Neutrophil (primary cell): Measurements from ENCODE around the gene FAM153A.
"Not testable (repeated sequence)": the region's sequence is repeated elsewhere in the genome, so short reads cannot be mapped to it uniquely, and the experiment has no call there.

Experiments
- H3K27ac ChIP-seq: fragments of 200-600 bp; sonication (generic); 2 replicates; pipeline ENCODE4 v1.5.1; 2016; ENCODE audit warnings: mild to moderate bottlenecking, moderate library complexity
- H3K27me3 ChIP-seq: fragments of 200-600 bp; sonication (generic); 2 replicates; pipeline ENCODE4 v1.6.0; 2016; ENCODE audit warnings: mild to moderate bottlenecking
- H3K36me3 ChIP-seq: fragments of 200-600 bp; sonication (generic); 2 replicates; pipeline ENCODE4 v1.5.1; 2017
- H3K4me1 ChIP-seq, 2 experiments: fragments of 200-600 bp in 1 of 2; sonication (generic) in 1 of 2; 1 replicate in 1 of 2; 2 replicates in 1 of 2; pipeline versions ENCODE4 v1.5.1 to v1.6.1; 2013 to 2016; ENCODE audit warnings: low read depth in 1 of 2, low read length in 1 of 2, mild to moderate bottlenecking in 1 of 2, moderate library complexity in 1 of 2; ENCODE audit not compliant: control insufficient read depth in 1 of 2, insufficient read depth in 1 of 2
- H3K4me3 ChIP-seq, 2 experiments: fragments of 200-600 bp in 1 of 2; sonication (generic) in 1 of 2; 1 replicate in 1 of 2; 2 replicates in 1 of 2; pipeline ENCODE4 v1.5.1; 2013 to 2016; ENCODE audit warnings: low read depth in 1 of 2, low read length in 1 of 2, mild to moderate bottlenecking in 1 of 2, moderate library complexity in 1 of 2
- H3K9me3 ChIP-seq: fragments of 200-600 bp; sonication (generic); 2 replicates; pipeline ENCODE4 v1.5.1; 2016

The FAM153A gene

DNA sequence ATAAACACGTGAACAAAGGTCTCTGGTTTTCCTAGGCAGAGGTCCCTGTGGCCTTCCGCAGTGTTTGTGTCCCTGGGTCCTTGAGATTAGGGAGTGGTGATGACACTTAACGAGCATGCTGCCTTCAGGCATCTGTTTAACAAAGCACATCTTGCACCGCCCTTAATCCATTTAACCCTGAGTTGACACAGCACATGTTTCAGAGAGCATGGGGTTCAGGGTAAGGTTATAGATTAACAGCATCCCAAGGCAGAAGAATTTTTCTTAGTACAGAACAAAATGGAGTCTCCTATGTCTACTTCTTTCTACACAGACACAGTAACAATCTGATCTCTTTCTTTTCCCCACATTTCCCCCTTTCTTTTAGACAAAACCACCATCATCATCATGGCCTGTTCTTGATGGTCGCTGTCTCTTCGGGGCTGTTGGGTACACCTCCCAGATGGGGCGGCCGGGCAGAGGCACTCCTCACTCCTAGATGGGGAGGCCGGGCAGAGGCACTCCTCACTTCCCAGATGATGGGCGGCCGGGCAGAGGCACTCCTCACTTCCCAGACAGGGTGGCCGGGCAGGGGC, 87.3 kb downstream of the FAM153A start:
- not testable (repeated sequence) for H3K4me1 ChIP-seq, H3K36me3 ChIP-seq, H3K4me3 ChIP-seq

DNA sequence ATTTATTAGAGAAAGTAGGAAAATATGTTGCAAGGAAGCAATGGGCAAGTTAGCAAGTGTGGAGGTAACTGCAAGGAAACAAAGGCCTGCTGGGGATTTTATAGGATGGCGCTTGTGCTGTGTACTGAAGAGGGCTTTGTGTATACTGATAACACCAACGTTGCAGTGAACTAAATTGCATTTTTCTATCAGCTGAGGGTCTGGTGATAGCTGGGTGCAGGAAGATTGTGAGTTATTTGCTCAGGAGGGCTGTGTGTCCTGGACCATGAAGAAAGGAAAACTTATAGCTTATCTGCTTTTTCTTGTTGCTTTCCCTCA, 88.2 kb downstream of the FAM153A start:
- not testable (repeated sequence) for H3K27ac ChIP-seq, H3K9me3 ChIP-seq, H3K4me1 ChIP-seq, H3K36me3 ChIP-seq, H3K4me3 ChIP-seq
- peaks cover 13% of the 10 kb centered on the region for H3K27me3 ChIP-seq

More for the DNA sequence above, 87.3 kb downstream of the FAM153A start:
- H3K27ac ChIP-seq, H3K9me3 ChIP-seq: not testable (repeated sequence)
- peaks cover 13% of the 10 kb centered on the region for H3K27me3 ChIP-seq

DNA sequence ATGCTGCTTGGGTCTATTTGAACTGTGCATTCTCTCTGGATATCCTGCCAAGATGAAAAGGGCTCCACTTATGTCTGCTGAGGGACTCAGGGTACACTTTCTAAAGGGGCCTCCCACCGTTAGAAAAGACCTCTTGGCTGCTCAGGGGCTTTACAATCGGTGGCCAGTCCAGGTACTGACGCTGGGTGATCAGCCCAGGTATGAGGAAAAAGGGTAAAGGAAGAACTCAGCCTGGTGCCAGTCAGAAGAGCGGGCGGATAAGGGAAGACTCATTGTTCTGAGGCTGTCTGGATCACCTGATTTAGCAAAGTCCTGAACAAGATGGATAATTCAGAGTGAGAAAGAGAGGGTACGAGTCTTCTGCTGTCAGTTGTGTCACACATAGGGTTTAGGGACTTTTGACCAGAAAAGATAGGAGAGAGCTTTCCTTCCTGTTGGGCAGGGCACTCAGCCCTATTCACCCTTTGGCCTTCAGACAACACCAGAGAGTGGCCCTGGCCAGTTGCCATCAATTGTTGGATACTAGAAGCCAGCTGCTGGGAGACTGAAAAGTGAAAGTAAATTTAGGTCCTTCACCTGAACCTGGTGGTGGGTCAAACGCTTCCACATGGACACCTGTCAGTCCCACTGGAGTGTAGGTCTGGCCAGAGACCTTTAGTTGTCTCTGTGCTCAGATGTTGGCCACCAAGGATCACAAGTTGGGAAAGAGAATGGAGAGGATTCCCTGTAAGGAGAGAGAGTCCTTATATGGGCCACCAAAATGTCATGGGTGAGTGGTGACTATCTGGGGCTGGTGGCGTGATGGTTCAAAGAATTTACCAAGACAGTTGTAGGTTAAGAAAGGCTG, 88.8 kb downstream of the FAM153A start:
- not testable (repeated sequence) for H3K36me3 ChIP-seq, H3K4me1 ChIP-seq, H3K27ac ChIP-seq, H3K4me3 ChIP-seq, H3K9me3 ChIP-seq
- H3K27me3 ChIP-seq, result peaks cover 13% of the 10 kb centered on the region

DNA sequence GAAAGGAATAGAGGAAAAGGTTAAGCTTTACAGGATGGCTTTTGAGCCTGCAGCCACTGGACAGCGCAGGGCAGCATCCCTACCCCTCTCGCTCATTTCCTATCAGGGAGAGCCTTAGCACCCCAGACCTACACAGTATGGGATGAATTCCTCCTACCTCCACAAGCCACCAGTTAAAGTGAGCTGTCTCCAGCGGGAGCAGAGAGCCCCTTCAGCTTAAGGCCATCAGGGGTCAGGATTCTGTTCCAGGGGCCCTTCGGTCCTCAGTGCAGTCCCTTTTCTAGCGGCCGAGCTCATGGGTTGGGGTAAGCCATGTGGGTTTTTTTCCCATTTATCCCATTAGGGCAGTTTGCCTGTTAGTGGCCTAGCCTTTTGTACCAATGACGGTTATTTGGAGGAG, 89.7 kb downstream of the FAM153A start:
- H3K27me3 ChIP-seq, H3K27ac ChIP-seq, H3K4me3 ChIP-seq, H3K36me3 ChIP-seq, H3K9me3 ChIP-seq, H3K4me1 ChIP-seq: not testable (repeated sequence)

DNA sequence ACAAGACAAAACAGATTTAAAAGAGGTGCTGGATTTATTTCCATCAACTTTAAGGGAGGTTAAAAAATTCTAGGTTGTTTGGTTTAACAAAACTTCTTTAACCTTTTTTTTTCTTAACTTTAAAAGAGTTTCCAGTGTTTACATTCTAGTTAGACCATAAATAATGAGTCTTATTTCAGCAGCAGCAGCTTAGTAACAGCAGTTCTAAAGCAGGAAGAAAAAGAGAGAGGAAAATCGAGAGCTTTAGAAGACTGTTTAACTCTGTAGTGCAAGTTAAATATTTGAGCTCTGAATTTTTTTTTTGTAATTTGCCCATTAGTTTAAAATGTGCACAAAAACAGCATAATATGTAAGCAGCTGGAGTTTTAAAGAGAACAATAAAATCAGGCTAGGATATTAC, 90.2 kb downstream of the FAM153A start:
- not testable (repeated sequence) for H3K4me3 ChIP-seq, H3K36me3 ChIP-seq, H3K4me1 ChIP-seq, H3K27ac ChIP-seq, H3K27me3 ChIP-seq, H3K9me3 ChIP-seq

DNA sequence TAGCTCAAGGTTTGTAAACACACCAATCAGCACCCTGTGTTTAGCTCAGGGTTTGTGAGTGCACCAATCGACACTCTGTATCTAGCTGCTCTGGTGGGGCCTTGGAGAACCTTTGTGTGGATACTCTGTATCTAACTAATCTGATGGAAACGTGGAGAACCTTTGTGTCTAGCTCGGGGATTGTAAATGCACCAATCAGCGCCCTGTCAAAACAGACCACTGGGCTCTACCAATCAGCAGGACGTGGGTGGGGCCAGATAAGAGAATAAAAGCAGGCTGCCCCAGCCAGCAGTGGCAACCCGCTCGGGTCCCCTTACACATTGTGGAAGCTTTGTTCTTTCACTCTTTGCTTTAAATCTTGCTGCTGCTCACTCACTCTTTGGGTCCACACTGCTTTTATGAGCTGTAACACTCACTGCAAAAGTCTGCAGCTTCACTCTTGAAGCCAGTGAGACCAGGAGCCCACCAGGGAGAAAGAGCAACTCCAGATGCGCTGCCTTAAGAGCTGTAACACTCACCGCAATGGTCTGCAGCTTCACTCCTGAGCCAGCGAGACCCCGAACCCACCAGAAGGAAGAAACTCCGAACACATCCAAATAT, 93.6 kb downstream of the FAM153A start:
- not testable (repeated sequence) for H3K36me3 ChIP-seq, H3K27me3 ChIP-seq, H3K4me3 ChIP-seq, H3K4me1 ChIP-seq, H3K9me3 ChIP-seq, H3K27ac ChIP-seq

DNA sequence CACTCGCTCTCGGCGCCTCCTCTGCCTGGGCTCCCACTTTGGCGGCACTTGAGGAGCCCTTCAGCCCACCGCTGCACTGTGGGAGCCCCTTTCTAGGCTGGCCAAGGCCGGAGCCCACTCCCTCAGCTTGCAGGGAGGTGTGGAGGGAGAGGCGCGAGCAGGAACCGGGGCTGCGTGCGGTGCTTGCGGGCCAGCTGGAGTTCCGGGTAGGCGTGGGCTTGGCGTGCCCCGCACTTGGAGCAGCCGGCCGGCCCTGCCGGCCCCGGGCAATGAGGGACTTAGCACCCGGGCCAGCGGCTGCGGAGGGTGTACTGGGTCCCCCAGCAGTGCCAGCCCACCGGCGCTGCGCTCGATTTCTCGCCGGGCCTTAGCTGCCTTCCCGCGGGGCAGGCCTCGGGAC, 94.6 kb downstream of the FAM153A start:
- H3K27ac ChIP-seq, H3K36me3 ChIP-seq, H3K27me3 ChIP-seq, H3K4me1 ChIP-seq, H3K9me3 ChIP-seq, H3K4me3 ChIP-seq: not testable (repeated sequence)

DNA sequence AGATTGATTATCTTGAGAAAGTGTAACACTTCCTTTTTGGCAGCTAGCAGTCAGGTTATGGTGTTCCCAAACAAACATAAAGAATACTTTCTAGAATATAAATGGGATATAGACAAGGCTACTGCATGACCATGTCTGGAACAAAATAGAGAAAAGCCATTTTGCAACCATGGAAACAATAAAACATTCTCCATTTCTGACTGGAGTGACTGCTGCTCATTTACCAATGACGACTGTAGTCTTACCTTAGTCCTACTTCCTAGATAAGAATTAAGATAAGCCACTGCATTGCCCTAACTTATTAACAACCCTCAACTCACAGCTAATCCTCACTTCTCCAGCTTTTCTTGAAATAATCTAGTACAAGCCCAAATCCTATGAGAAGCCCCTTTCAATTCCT, 100.8 kb downstream of the FAM153A start:
- not testable (repeated sequence) for H3K4me1 ChIP-seq, H3K36me3 ChIP-seq, H3K9me3 ChIP-seq, H3K4me3 ChIP-seq, H3K27me3 ChIP-seq, H3K27ac ChIP-seq
